Activated effector memory CD4-positive, alpha-beta T cell treated with Interleukin-2 at 50 U/mL for 16 hours (primary cell): ENCODE measurements around the gene MFRP.

Experiments
- DNase-seq: peaks from one replicate; pipeline ENCODE4 v3.0.0-alpha.2; 2020

MFRP gene

DNA sequence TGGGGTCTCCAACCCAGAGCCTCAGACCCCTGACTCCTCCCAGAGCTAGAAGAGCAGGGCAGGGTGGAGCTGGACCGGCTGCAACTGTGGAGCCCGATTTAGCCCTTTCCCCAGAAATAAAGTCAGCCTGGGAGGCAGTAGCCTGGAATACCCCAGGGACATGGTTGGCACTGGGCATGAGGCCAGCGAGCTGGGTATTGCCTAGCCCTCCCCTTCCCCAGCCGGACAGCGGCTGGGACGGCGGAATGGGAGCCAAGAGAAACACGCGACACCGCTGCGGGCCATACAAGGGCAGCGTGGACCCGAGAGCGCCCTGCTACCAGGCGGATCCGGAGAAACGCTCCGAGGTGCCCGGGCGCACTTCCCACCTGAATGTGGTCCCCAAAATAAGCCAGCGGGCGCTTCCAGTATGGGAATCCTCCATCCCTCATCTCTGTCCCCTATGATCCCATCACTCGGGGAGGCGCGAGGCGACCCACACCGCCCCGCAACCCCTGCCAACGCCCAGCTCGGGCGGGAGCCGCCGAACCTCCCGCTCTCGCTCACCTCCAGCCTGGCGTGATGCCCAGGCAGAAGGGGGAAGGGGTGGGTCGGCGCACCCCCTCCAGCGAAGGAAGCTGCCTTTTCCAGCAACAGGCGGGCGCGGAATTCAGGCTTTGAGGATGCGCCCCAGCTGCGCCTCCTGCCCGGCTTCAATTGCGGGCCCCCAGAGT is 30.3 kb downstream of the MFRP start:
- DNase-seq, result no peak

DNA sequence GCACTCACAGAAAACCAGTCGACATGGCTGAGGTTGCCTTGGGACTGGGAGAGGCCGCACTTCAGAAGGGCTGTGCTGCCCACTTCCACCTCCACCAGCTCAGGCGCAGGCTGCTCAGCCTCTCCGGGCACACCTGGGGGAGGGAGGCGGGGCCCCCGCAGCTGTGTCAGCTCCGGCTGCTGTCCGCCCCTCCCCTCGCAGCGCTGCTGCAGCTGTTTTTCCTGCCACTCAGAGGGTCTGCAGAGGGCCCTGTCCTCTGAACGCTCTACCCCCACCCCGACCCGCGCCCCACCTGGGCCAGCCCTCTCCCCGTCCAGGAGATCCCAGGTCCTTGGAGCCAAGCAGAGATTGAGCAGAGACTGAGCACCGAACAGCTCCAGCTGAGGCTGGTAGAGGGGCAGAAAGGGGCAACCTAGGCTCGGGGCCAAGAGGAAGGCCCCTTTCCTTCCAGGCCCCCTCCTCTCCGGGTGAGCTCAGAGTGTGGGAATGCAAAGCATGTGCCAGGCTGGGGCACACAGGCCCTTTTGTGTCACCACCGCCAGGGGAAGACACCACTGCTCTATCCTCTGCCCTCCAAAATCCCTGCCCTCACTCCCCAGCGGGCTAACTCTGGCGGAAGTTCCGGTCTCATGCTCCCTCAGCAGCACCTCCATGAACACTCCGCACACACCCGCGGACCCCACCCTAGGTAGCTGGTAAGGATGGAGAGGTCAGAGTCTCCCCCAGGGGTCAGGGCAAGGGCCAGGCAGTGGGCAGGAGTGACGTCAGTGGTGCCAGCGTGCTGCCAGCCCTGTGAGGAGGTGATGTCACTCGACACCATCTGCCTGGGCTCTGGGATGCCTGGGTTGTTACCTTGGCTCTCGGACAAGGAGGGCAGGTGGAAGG is 31.1 kb downstream of the MFRP start:
- no peak for DNase-seq

GRCh38 chr11:119314726-119315125 is 31.8 kb downstream of the MFRP start:
- no peak for DNase-seq

- DNase-seq, result no peak
Measured at GRCh38 chr11:119310682-119311052, 35.8 kb downstream of the MFRP start.

- DNase-seq, result no peak
Measured at GRCh38 chr11:119309953-119310681, 36.4 kb downstream of the MFRP start.

DNA sequence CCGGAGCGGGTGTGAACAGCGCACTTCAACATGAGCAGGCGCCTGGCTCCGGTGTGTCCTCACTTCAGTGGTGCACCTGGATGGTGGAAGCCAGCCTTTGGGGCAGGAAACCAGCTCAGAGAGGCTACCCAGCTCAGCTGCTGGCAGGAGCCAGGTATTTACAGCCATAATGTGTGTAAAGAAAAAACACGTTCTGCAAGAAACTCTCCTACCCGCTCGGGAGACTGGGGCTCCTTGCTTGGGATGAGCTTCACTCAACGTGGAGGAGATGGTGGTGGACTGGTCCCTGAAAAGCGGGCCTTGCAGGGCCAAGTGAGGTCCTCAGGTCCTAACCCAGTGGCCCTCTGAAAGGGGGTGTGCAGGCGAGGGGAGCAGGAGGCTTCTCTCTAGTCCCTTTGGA is 37.1 kb downstream of the MFRP start:
- DNase-seq, result no peak

DNA sequence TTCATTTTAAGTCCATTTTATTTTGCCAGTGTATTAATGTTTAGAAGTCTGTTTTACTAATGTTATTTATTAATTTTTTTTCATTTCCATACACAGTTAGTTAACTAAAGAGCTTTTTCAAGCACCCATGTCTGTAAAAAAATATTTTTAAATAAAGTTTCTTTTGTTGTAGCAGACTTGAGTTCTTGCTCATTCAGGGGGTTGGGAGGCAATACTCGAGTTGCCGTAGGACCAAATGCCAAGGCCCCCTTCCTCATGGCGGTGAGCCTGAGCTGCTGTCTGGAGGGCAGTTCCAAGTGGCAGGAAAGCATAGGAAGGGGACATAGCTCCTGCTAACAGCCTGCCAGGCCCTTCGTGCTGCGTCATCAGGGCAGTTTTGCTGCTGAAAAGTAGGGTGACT is 38.5 kb downstream of the MFRP start:
- no peak for DNase-seq

GRCh38 chr11:119307219-119307618 is 39.3 kb downstream of the MFRP start:
- no peak for DNase-seq

- DNase-seq, result no peak
Measured at GRCh38 chr11:119306373-119306890, 40.1 kb downstream of the MFRP start.

DNA sequence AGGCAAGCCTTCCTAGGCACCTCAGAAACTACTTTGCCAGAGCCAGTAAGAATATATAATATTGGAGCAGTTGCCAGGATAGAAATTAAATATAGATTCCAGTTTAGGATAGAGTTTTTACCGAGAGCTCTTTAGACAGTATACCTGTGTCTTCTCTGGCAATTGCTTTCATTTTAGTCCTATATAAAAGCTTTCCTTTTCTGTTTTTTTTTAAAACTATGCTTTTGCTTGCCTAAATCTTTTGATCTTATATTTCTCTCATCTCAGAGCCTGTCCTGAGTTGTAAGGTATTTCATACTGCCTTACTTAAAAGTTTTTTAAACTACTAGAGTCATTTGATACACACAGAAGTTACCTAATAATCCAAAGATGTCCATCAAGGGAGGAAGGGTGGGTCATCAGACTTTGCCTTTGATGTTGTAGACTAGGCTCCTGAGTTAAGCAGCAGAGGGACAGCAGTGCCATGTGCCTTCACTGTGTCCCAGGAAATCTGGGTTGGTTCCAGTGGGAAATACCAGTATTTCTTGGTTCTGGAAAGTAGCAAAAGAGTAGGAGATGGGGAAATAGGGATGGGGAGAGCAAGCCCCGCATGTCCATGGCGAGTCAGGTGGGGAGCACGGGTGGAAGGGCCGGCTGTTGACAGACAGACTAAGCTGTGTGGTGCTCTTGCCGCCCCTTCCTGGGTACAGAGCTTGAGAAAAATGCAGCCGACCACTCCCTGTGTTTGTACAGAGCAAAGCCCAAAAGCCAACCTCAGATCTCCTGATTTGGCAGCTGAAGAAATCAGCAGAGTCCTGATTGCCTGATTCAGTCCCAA is 40.7 kb downstream of the MFRP start:
- DNase-seq, result no peak

DNA sequence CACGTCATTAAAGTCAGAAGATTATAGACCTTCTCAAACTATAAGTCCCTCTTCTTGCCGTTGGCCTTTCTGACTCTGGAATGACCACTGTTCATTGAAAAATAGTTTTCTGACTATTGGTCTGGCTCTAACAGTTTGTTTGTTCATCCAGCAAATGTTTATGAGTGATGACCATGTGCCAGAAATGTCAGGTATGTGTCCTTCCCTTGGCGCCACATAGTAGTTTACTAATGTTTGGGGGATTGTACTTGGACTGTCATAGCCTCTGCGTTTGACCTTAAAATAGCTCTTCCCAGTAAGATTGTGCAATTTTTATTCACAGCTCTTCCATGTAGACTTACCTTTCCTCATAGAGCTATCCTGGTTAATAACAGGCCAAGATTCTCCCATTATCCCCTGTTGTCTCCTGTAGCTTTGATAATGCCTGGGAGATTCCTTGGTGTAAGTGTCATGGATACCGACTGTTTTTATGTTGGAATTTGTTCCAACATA is 43.2 kb downstream of the MFRP start:
- no peak for DNase-seq

GRCh38 chr11:119300198-119300964 is 46.1 kb downstream of the MFRP start:
- no peak for DNase-seq

DNA sequence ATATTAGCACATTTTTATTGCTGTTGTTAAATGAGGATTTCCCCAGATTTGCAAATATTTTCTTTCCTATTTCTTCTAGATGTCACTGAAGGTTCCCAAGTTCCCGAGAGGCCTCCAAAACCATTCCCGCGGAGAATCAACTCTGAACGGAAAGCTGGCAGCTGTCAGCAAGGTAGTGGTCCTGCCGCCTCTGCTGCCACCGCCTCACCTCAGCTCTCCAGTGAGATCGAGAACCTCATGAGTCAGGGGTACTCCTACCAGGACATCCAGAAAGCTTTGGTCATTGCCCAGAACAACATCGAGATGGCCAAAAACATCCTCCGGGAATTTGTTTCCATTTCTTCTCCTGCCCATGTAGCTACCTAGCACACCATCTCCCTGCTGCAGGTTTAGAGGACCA is 47.1 kb downstream of the MFRP start:
- DNase-seq, result no peak

DNA sequence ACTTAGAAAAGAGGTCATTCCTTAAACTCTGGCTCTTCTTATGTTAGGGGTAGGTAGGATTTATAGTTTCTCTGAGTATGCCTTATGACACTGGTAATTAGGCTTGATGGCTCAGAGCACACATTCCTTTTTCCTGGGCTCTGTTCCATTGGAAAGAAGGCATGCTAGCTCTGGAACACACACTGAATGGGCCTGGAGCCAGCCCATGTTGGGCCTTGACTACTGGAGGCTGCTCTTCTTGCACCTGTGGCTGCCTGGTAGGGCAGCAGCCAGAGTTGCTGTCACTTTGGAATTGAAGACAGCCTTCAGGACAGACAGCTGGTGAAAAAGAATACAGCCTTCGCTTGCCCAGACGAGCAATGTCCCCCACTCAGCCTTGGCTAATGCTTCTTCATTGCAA is 47.8 kb downstream of the MFRP start:
- DNase-seq, result no peak

DNA sequence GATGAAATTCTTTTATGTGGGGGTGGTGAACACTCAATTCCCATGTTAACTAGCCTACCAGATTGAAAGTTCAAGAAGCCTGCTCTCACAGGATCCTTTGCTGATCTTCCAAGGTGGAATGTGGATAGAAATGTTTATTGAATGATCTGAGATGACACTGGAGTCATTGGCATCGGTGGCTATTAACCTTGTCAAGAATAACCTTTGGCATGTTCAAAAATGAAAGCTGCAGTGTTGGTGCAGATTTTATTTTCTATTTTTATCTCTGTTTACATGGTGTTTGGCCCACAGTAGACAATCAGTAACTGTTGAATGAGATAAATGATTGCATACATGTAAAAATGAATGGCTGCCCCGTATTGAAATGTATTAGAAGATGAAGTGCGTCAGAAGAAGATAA is 48.6 kb downstream of the MFRP start:
- no peak for DNase-seq

DNA sequence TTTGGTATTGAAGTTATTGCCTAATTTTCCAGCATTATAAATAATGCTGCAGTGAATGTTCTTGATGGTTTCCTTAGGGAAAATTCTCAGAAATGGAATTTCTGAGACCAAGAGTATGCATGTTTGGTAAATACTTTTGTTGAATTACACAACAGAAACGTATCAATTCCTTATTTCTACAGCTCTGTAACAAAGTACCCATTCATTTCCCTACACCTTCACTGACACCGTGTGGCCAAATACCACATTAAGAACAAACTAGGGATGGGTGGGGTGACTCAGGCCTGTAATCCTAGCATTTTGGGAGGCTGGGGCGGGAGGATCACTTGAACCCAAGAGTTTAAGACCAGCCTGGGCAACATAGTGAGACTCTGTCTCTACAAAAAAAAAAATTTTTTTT is 51.3 kb downstream of the MFRP start:
- no peak for DNase-seq

DNA sequence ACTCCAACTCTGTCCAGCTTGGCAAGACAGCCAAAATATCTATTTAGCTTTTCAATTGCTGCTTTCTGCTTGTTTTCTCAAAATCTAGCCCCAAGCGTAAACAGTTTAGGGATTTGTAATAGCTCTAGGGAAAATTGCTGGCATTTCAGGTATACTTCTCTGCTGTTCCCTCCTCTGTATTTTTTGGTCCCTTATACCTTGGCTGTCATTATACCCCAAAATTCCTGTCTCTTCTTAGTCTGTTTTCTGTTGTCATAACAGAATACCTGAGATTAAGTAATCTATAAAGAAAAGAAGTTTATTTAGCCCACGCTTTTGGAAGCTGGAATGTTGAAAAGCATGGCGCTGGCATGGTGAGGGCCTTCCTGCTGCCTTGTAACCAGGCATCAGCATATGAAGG is 53.0 kb downstream of the MFRP start:
- DNase-seq, result no peak

GRCh38 chr11:119290894-119291497 is 55.5 kb downstream of the MFRP start:
- DNase-seq, result no peak
